Measurements from ENCODE around the gene CHL1.

- TF ChIP-seq, protein P1, sequence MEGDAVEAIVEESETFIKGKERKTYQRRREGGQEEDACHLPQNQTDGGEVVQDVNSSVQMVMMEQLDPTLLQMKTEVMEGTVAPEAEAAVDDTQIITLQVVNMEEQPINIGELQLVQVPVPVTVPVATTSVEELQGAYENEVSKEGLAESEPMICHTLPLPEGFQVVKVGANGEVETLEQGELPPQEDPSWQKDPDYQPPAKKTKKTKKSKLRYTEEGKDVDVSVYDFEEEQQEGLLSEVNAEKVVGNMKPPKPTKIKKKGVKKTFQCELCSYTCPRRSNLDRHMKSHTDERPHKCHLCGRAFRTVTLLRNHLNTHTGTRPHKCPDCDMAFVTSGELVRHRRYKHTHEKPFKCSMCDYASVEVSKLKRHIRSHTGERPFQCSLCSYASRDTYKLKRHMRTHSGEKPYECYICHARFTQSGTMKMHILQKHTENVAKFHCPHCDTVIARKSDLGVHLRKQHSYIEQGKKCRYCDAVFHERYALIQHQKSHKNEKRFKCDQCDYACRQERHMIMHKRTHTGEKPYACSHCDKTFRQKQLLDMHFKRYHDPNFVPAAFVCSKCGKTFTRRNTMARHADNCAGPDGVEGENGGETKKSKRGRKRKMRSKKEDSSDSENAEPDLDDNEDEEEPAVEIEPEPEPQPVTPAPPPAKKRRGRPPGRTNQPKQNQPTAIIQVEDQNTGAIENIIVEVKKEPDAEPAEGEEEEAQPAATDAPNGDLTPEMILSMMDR (IDR thresholded peaks at IDR 0.05), result no peak
- no peak for TF ChIP-seq POLR2A (IDR thresholded peaks at IDR 0.05)
Observed at GRCh38 chr3:280681-281080, 84.1 kb downstream of the CHL1 start.

All from body of pancreas (tissue), 4 donors.